Measurements from ENCODE around the gene MLPH.

The MLPH gene

GRCh38 chr2:237486819-237487448 is at the start of gene MLPH:
TSS of gene MLPH (plus strand) at chr2:237487251. CDS start at chr2:237493427, 6,176 bp downstream.
- DNase-seq (ENCODE audit: low read depth in 1 of 2, low spot score in 1 of 2): peak; percentile 62 to 87
- in situ Hi-C loops (cut with HindIII; ENCODE audit: low pct_unique_long_range_greater_than_20kb, low sequenced_read_pairs): no loop called here
- TF ChIP-seq JUND (IDR thresholded peaks at IDR 0.05; ENCODE audit: low read depth): no peak

- DNase-seq (ENCODE audit: low read depth in 1 of 2, low spot score in 1 of 2): no peak
- in situ Hi-C loops (cut with HindIII; ENCODE audit: low pct_unique_long_range_greater_than_20kb, low sequenced_read_pairs): no loop called here
These were observed 49.5 kb upstream of the MLPH start for GRCh38 chr2:237437566-237437965.

GRCh38 chr2:237438080-237438940 is 48.7 kb upstream of the MLPH start:
- peak in 1 of 2 experiments; percentile 45 for DNase-seq (ENCODE audit: low read depth in 1 of 2, low spot score in 1 of 2)
- no peak for TF ChIP-seq JUND (IDR thresholded peaks at IDR 0.05; ENCODE audit: low read depth)
- in situ Hi-C loops (cut with HindIII; ENCODE audit: low pct_unique_long_range_greater_than_20kb, low sequenced_read_pairs): no loop called here

More at GRCh38 chr2:237437566-237437965, 49.5 kb upstream of the MLPH start:
- no peak for TF ChIP-seq JUND (IDR thresholded peaks at IDR 0.05; ENCODE audit: low read depth)

- TF ChIP-seq JUND (IDR thresholded peaks at IDR 0.05; ENCODE audit: low read depth): no peak
- DNase-seq (ENCODE audit: low read depth in 1 of 2, low spot score in 1 of 2): no peak
- in situ Hi-C loops (cut with HindIII; ENCODE audit: low pct_unique_long_range_greater_than_20kb, low sequenced_read_pairs): no loop called here
These were observed 46.2 kb upstream of the MLPH start for GRCh38 chr2:237440819-237441281.

GRCh38 chr2:237441605-237442274 is 45.3 kb upstream of the MLPH start:
- no peak for TF ChIP-seq JUND (IDR thresholded peaks at IDR 0.05; ENCODE audit: low read depth)
- DNase-seq (ENCODE audit: low read depth in 1 of 2, low spot score in 1 of 2): no peak
- in situ Hi-C loops (cut with HindIII; ENCODE audit: low pct_unique_long_range_greater_than_20kb, low sequenced_read_pairs): no loop called here

- DNase-seq (ENCODE audit: low read depth in 1 of 2, low spot score in 1 of 2): no peak
- no peak for TF ChIP-seq JUND (IDR thresholded peaks at IDR 0.05; ENCODE audit: low read depth)
- in situ Hi-C loops (cut with HindIII; ENCODE audit: low pct_unique_long_range_greater_than_20kb, low sequenced_read_pairs): no loop called here
These were observed 43.0 kb upstream of the MLPH start for GRCh38 chr2:237444071-237444470.

- TF ChIP-seq JUND (IDR thresholded peaks at IDR 0.05; ENCODE audit: low read depth): no peak
- DNase-seq (ENCODE audit: low read depth in 1 of 2, low spot score in 1 of 2): no peak
These were observed 41.3 kb upstream of the MLPH start for GRCh38 chr2:237445611-237446337.

GRCh38 chr2:237446338-237446665 is 40.7 kb upstream of the MLPH start:
- TF ChIP-seq JUND (IDR thresholded peaks at IDR 0.05; ENCODE audit: low read depth): no peak
- in situ Hi-C loops (cut with HindIII; ENCODE audit: low pct_unique_long_range_greater_than_20kb, low sequenced_read_pairs): no loop called here
- DNase-seq (ENCODE audit: low read depth in 1 of 2, low spot score in 1 of 2): no peak

More at GRCh38 chr2:237445611-237446337, 41.3 kb upstream of the MLPH start:
- in situ Hi-C loops (cut with HindIII; ENCODE audit: low pct_unique_long_range_greater_than_20kb, low sequenced_read_pairs): no loop called here

- DNase-seq (ENCODE audit: low read depth in 1 of 2, low spot score in 1 of 2): no peak
- TF ChIP-seq JUND (IDR thresholded peaks at IDR 0.05; ENCODE audit: low read depth): no peak
- in situ Hi-C loops (cut with HindIII; ENCODE audit: low pct_unique_long_range_greater_than_20kb, low sequenced_read_pairs): no loop called here
These were observed 39.6 kb upstream of the MLPH start for GRCh38 chr2:237447496-237447895.

GRCh38 chr2:237448171-237448570 is 38.9 kb upstream of the MLPH start:
- no peak for TF ChIP-seq JUND (IDR thresholded peaks at IDR 0.05; ENCODE audit: low read depth)
- in situ Hi-C loops (cut with HindIII; ENCODE audit: low pct_unique_long_range_greater_than_20kb, low sequenced_read_pairs): no loop called here
- no peak for DNase-seq (ENCODE audit: low read depth in 1 of 2, low spot score in 1 of 2)

GRCh38 chr2:237448626-237449025 is 38.4 kb upstream of the MLPH start:
- no peak for DNase-seq (ENCODE audit: low read depth in 1 of 2, low spot score in 1 of 2)
- in situ Hi-C loops (cut with HindIII; ENCODE audit: low pct_unique_long_range_greater_than_20kb, low sequenced_read_pairs): no loop called here
- no peak for TF ChIP-seq JUND (IDR thresholded peaks at IDR 0.05; ENCODE audit: low read depth)

- in situ Hi-C loops (cut with HindIII; ENCODE audit: low pct_unique_long_range_greater_than_20kb, low sequenced_read_pairs): no loop called here
- DNase-seq (ENCODE audit: low read depth in 1 of 2, low spot score in 1 of 2): peak in 1 of 2 experiments; percentile 22
- no peak for TF ChIP-seq JUND (IDR thresholded peaks at IDR 0.05; ENCODE audit: low read depth)
These were observed 37.7 kb upstream of the MLPH start for GRCh38 chr2:237449193-237449881.
